Liver (tissue), 9 donors: ENCODE results near the gene DCN. TPM values are rescaled to one million over a fixed set of nuclear protein-coding genes. Genes with fewer than 3 reads are reported as not detected.

Experiments used
- DNase-seq: peaks from one replicate; pipeline ENCODE4 v3.0.0-alpha.2; 2017; ENCODE audit warnings: low spot score
- H3K27ac ChIP-seq, 2 donors: one replicate each; pipeline ENCODE4 v1.7.0; 2013; ENCODE audit warnings: inconsistent platforms in 2 of 2, low read length in 2 of 2, control low read depth in 1 of 2, low read depth in 1 of 2, mild to moderate bottlenecking in 1 of 2
- H3K27me3 ChIP-seq, 4 donors: one replicate each; pipeline versions ENCODE4 v1.6.1 to v1.7.0; 2013; ENCODE audit warnings: low read length in 3 of 4, inconsistent platforms in 1 of 4, mild to moderate bottlenecking in 1 of 4, moderate library complexity in 1 of 4; ENCODE audit not compliant: control insufficient read depth in 4 of 4, insufficient read depth in 4 of 4
- H3K36me3 ChIP-seq, 4 donors: one replicate each; pipeline versions ENCODE4 v1.6.1 to v1.7.0; 2013; ENCODE audit warnings: low read length in 3 of 4, mild to moderate bottlenecking in 3 of 4, low read depth in 1 of 4, moderate library complexity in 1 of 4; ENCODE audit not compliant: control insufficient read depth in 4 of 4, insufficient read depth in 3 of 4
- H3K4me1 ChIP-seq, 4 donors: one replicate each; pipeline versions ENCODE4 v1.6.1 to v1.7.0; 2013; ENCODE audit warnings: low read length in 3 of 4, mild to moderate bottlenecking in 3 of 4, moderate library complexity in 1 of 4; ENCODE audit not compliant: control insufficient read depth in 4 of 4, insufficient read depth in 4 of 4
- H3K4me3 ChIP-seq, 3 donors: one replicate each; pipeline versions ENCODE4 v1.6.1 to v1.7.0; 2013; ENCODE audit warnings: low read length in 3 of 3, control low read depth in 1 of 3, low read depth in 1 of 3, mild to moderate bottlenecking in 1 of 3
- H3K9ac ChIP-seq, 2 donors: one replicate each; pipeline ENCODE4 v1.7.0; 2013; ENCODE audit warnings: low read length in 2 of 2, mild to moderate bottlenecking in 2 of 2, moderate library complexity in 2 of 2, control low read depth in 1 of 2, low read depth in 1 of 2
- H3K9me3 ChIP-seq, 4 donors: one replicate each; pipeline versions ENCODE4 v1.6.1 to v1.7.0; 2013; ENCODE audit warnings: low read length in 3 of 4; ENCODE audit not compliant: control insufficient read depth in 4 of 4
- ATF3 ChIP-seq: IDR thresholded peaks from 2 replicates; pipeline ENCODE4 v1.6.1; 2016; ENCODE audit warnings: antibody characterized with exemption
- CTCF ChIP-seq: fragments of 150-350 bp; IDR thresholded peaks from 2 replicates; pipeline ENCODE4 v1.5.1; 2017; ENCODE audit warnings: improper control_type of control experiment, low read depth, low read length; ENCODE audit not compliant: missing input control
- EGR1 ChIP-seq, 2 donors: IDR thresholded peaks; 2 replicates each; pipeline ENCODE4 v1.6.1; 2016 to 2018; ENCODE audit warnings: antibody characterized with exemption in 2 of 2, low read depth in 2 of 2
- FOXA1 ChIP-seq: IDR thresholded peaks from 2 replicates; pipeline ENCODE4 v1.6.1; 2016; ENCODE audit warnings: antibody characterized with exemption
- FOXA2 ChIP-seq: IDR thresholded peaks from 2 replicates; pipeline ENCODE4 v1.6.1; 2016; ENCODE audit warnings: antibody characterized with exemption
- GABPA ChIP-seq, 2 donors: IDR thresholded peaks in 1 of 2; conservative IDR thresholded peaks in 1 of 2; 2 replicates each; pipeline ENCODE4 v1.6.1; 2016; ENCODE audit warnings: antibody characterized with exemption in 2 of 2, mild to moderate bottlenecking in 1 of 2, moderate library complexity in 1 of 2
- HNF4A ChIP-seq, 2 donors: conservative IDR thresholded peaks; 2 replicates each; pipeline ENCODE4 v1.6.1; 2016; ENCODE audit warnings: antibody characterized with exemption in 2 of 2, mild to moderate bottlenecking in 2 of 2
- HNF4G ChIP-seq: IDR thresholded peaks from 2 replicates; pipeline ENCODE4 v1.6.1; 2016; ENCODE audit warnings: antibody characterized with exemption
- JUND ChIP-seq, 2 donors: IDR thresholded peaks; 2 replicates each; pipeline ENCODE4 v1.6.1; 2016; ENCODE audit warnings: antibody characterized with exemption in 2 of 2
- MAX ChIP-seq: IDR thresholded peaks from 2 replicates; pipeline ENCODE4 v1.6.1; 2016; ENCODE audit warnings: antibody characterized with exemption
- NR2F2 ChIP-seq: IDR thresholded peaks from 2 replicates; pipeline ENCODE4 v1.6.1; 2016; ENCODE audit warnings: antibody characterized with exemption
- RAD21 ChIP-seq, 2 donors: IDR thresholded peaks; 2 replicates each; pipeline ENCODE4 v1.6.1; 2016; ENCODE audit warnings: antibody characterized with exemption in 2 of 2, mild to moderate bottlenecking in 2 of 2
- REST ChIP-seq: IDR thresholded peaks from 2 replicates; pipeline ENCODE4 v1.6.1; 2016; ENCODE audit warnings: antibody characterized with exemption, mild to moderate bottlenecking
- RXRA ChIP-seq, 2 donors: IDR thresholded peaks; 2 replicates each; pipeline ENCODE4 v1.6.1; 2017 to 2018; ENCODE audit warnings: antibody characterized with exemption in 2 of 2, mild to moderate bottlenecking in 1 of 2
- SP1 ChIP-seq: IDR thresholded peaks from 2 replicates; pipeline ENCODE4 v1.6.1; 2018; ENCODE audit warnings: antibody characterized with exemption, mild to moderate bottlenecking
- TAF1 ChIP-seq: conservative IDR thresholded peaks from 2 replicates; pipeline ENCODE4 v1.6.1; 2016; ENCODE audit warnings: antibody characterized with exemption, mild to moderate bottlenecking
- YY1 ChIP-seq: IDR thresholded peaks from 2 replicates; pipeline ENCODE4 v1.6.1; 2016; ENCODE audit warnings: antibody characterized with exemption, mild to moderate bottlenecking
- ZBTB33 ChIP-seq: IDR thresholded peaks from 2 replicates; pipeline ENCODE4 v1.6.1; 2016; ENCODE audit warnings: antibody characterized with exemption
- WGBS: extraction: QIAGEN DNeasy Blood & Tissue Kit; methylation state at CpG from one replicate; pipeline ENCODE4 v1.1.7; 2013; 5-methylcytosine and 5-hydroxymethylcytosine counted together
- polyA plus RNA-seq, 2 donors: library from polyadenylated mRNA; stranded (reverse) in 1 of 2; unstranded in 1 of 2; fragments of 200-250 nt in 1 of 2; fragments of >200 nt in 1 of 2; fragmentation: Nextera tagmentation in 1 of 2; extraction: Ambion mirVana in 1 of 2; gene quantifications; one replicate each; pipeline versions ENCODE4 v1.2.1 to v1.2.3, GENCODE V29; 2013 to 2015
- total RNA-seq, 2 donors: library from RNA; depleted of rRNA; stranded (reverse); fragments of >200 nt; gene quantifications; one replicate each; pipeline ENCODE4 v1.2.3, GENCODE V29; 2014
- donor health status: healthy.
- donor health status: healthy.
- donor health status: healthy.
- donor health status: healthy.
- donor health status: healthy.

The DCN gene
- total and polyA plus RNA-seq, 4 donors = 74.9 to 148 (median 98.6) TPM

GRCh38 chr12:91230841-91231240, 48.2 kb upstream of the DCN start:
- no peaks in the 10 kb centered on the region for H3K9me3 ChIP-seq
- no peak overlapping the region for H3K9ac ChIP-seq
- H3K4me3 ChIP-seq = no peak overlapping the region
- no peaks in the 10 kb centered on the region for H3K4me1 ChIP-seq
- H3K27me3 ChIP-seq = no peaks in the 10 kb centered on the region
- DNase-seq = no peak
- H3K27ac ChIP-seq = no peak overlapping the region
- TF ChIP-seq RAD21 (IDR thresholded peaks at IDR 0.05) = no peak
- TF ChIP-seq GABPA (IDR thresholded peaks at IDR 0.05 in 1 of 2, conservative IDR thresholded peaks at IDR 0.05 in 1 of 2) = no peak
- no peak for TF ChIP-seq YY1
- no peak for TF ChIP-seq CTCF
- no peak for TF ChIP-seq REST
- TF ChIP-seq NR2F2 = no peak
- no peak for TF ChIP-seq EGR1 (IDR thresholded peaks at IDR 0.05; ENCODE audit: low read depth in 2 of 2)
- no peak for TF ChIP-seq ZBTB33
- no peak for TF ChIP-seq HNF4G
- no peak for TF ChIP-seq TAF1
- TF ChIP-seq FOXA2 = no peak
- H3K36me3 ChIP-seq = no peaks in the 10 kb centered on the region

- 68% methylated on average over 1 of the region's 1 CpG for WGBS
- DNase-seq = no peak
- Histone ChIP-seq H3K4me1 (no peaks in the 10 kb centered on the region), H3K4me3 (no peak overlapping the region), H3K27ac (no peak overlapping the region), H3K9ac (no peak overlapping the region), H3K9me3 (no peaks in the 10 kb centered on the region), H3K36me3 (no peaks in the 10 kb centered on the region), H3K27me3 (peaks cover 0 to 2% (median 0%) of the 10 kb centered on the region in 4 donors)
- TF ChIP-seq RAD21 (IDR thresholded peaks at IDR 0.05) (no peak), TAF1 (no peak), ATF3 (no peak), FOXA2 (no peak), FOXA1 (no peak), SP1 (no peak), HNF4A (conservative IDR thresholded peaks at IDR 0.05) (no peak), YY1 (no peak), EGR1 (IDR thresholded peaks at IDR 0.05; ENCODE audit: low read depth in 2 of 2) (no peak), GABPA (IDR thresholded peaks at IDR 0.05 in 1 of 2, conservative IDR thresholded peaks at IDR 0.05 in 1 of 2) (no peak), ZBTB33 (no peak), CTCF (no peak), JUND (IDR thresholded peaks at IDR 0.05) (no peak), RXRA (IDR thresholded peaks at IDR 0.05) (no peak), HNF4G (no peak), MAX (no peak), NR2F2 (no peak)
Measured at GRCh38 chr12:91226951-91227350, 44.3 kb upstream of the DCN start.
